Calu3 (cell line): Measurements from ENCODE around the gene AADACL4. TPM values are rescaled to one million over a fixed set of nuclear protein-coding genes. Genes with fewer than 3 reads are reported as not detected.

Source experiments
- BruUV-seq: library from RNA; stranded (reverse); fragments of 400-500 nt; replicated peaks from 2 replicates; lab custom pipeline; 2021; lab: Mats Ljungman, UMichigan
- CTCF ChIA-PET: fragments of 300-600 bp; sonication (Branson Sonifier 250); formaldehyde crosslinking; loops from one replicate; lab custom pipeline; 2022; ENCODE audit warnings: antibody characterized with exemption; lab: Charles Lee
- DNase-seq: peaks from one replicate; pipeline ENCODE4 v3.0.0; 2022
- H3K27ac Mint-ChIP-seq: one replicate; pipeline ENCODE4 v1.8.0; 2022; ENCODE audit warnings: mixed read lengths; ENCODE audit not compliant: unreplicated experiment
- H3K27me3 Mint-ChIP-seq: one replicate; pipeline ENCODE4 v1.8.0; 2022; ENCODE audit warnings: mixed read lengths; ENCODE audit not compliant: unreplicated experiment
- H3K36me3 Mint-ChIP-seq: one replicate; pipeline ENCODE4 v1.8.0; 2022; ENCODE audit warnings: mild to moderate bottlenecking, moderate library complexity, mixed read lengths; ENCODE audit not compliant: insufficient read depth, unreplicated experiment
- H3K4me1 Mint-ChIP-seq: one replicate; pipeline ENCODE4 v1.8.0; 2022; ENCODE audit warnings: mild to moderate bottlenecking, low read depth, mixed read lengths; ENCODE audit not compliant: unreplicated experiment
- H3K4me3 Mint-ChIP-seq: one replicate; pipeline ENCODE4 v1.8.0; 2022; ENCODE audit warnings: mild to moderate bottlenecking, low read depth, moderate library complexity, mixed read lengths; ENCODE audit not compliant: unreplicated experiment
- H3K9me3 Mint-ChIP-seq: one replicate; pipeline ENCODE4 v1.8.0; 2022; ENCODE audit warnings: low read depth, mixed read lengths; ENCODE audit not compliant: unreplicated experiment
- intact Hi-C: fragments of 100-400 bp; cut with micrococcal nuclease; formaldehyde crosslinking; loops from one replicate; pipeline ENCODE4 v1.10.0; 2022; ENCODE audit not compliant: unreplicated experiment
- total RNA-seq: library from RNA; stranded (reverse); gene quantifications from 2 replicates; pipeline ENCODE4 v1.2.3, GENCODE V29; 2022
- TF ChIP-seq, protein P1 (sequence below): fragments of 200-600 bp; IDR thresholded peaks from one replicate; pipeline ENCODE4 v1.8.0; 2022; ENCODE audit warnings: antibody characterized with exemption; ENCODE audit not compliant: unreplicated experiment

The AADACL4 gene
- total RNA-seq, 1 experiment from 2014 or later, result not detected

DNA sequence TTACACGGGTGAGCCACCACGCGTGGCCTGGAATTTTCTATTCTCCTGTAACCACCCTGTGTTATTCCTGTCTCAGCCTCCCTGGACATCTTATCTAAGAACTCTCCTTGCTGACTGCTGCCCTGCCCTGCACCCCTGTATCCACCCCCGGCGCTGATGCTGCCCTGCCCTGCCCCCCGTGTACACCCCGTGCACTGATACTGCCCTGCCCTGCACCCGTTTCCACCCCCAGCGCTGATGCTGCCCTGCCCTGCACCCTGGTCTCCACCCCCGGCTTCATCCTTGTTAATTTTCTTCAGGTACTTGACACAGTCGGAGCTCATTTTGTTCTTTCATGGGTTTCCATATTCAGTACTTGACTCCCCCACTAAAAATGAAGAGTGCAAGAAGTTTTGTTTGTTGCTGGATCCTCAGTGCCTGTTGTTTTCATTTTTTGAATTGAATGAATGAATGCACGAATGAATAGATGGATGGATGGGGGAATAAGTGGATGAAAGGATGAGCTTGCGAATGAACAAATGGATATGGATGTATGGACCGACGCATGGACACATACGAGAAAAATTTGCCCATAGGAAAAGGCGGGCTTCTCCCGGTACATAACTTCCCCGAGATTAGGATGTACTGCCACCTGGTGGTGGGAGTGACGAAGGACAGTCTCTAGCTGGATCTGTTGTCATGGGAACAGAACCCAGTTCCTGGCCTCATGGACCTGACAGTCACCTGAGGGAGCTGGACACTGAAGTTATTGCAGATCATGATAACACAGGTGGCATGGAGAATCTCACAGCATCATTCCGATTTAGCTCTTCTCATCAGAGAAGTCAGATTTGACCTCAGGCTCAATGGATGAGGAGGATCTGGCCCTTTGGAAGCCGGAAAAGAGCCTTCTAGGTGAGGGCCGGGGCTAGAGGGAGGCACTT, 14.9 kb downstream of the AADACL4 start:
- BruUV-seq, result no TSS peak
- Mint-ChIP-seq H3K27me3 (peaks cover 9% of the 10 kb centered on the region), H3K27ac (no peak overlapping the region)

GRCh38 chr1:12661606-12662219, 17.8 kb downstream of the AADACL4 start:
- no peak overlapping the region for H3K4me3 Mint-ChIP-seq
- H3K4me1 Mint-ChIP-seq, result no peaks in the 10 kb centered on the region
- DNase-seq, result no peak
- no peaks in the 10 kb centered on the region for H3K36me3 Mint-ChIP-seq
- CTCF ChIA-PET, result no interaction called here
- H3K27me3 Mint-ChIP-seq, result peaks cover 9% of the 10 kb centered on the region
- TF ChIP-seq, protein P1, sequence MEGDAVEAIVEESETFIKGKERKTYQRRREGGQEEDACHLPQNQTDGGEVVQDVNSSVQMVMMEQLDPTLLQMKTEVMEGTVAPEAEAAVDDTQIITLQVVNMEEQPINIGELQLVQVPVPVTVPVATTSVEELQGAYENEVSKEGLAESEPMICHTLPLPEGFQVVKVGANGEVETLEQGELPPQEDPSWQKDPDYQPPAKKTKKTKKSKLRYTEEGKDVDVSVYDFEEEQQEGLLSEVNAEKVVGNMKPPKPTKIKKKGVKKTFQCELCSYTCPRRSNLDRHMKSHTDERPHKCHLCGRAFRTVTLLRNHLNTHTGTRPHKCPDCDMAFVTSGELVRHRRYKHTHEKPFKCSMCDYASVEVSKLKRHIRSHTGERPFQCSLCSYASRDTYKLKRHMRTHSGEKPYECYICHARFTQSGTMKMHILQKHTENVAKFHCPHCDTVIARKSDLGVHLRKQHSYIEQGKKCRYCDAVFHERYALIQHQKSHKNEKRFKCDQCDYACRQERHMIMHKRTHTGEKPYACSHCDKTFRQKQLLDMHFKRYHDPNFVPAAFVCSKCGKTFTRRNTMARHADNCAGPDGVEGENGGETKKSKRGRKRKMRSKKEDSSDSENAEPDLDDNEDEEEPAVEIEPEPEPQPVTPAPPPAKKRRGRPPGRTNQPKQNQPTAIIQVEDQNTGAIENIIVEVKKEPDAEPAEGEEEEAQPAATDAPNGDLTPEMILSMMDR, result no peak
- peaks cover 5% of the 10 kb centered on the region for H3K9me3 Mint-ChIP-seq
- H3K27ac Mint-ChIP-seq, result no peak overlapping the region
- BruUV-seq, result no TSS peak
- intact Hi-C loops, result no loop called here

More for the DNA sequence above, 14.9 kb downstream of the AADACL4 start:
- peak; percentile 80 for DNase-seq
- no peak overlapping the region for H3K4me3 Mint-ChIP-seq
- peaks cover 7% of the 10 kb centered on the region for H3K4me1 Mint-ChIP-seq
- no peaks in the 10 kb centered on the region for H3K36me3 Mint-ChIP-seq
- intact Hi-C loops, result loop anchor here (1.0 to 2.0 kb wide), 3 partner anchors 180 to 384 kb away; no protein-coding TSS in a partner anchor
- peaks cover 5% of the 10 kb centered on the region for H3K9me3 Mint-ChIP-seq
- CTCF ChIA-PET, result interaction anchor here (0.6 to 1.9 kb wide), 4 partner anchors 183 to 833 kb away, joined by 3 to 9 read pairs (median 4); no protein-coding TSS in a partner anchor
- TF ChIP-seq, protein P1, result peak; percentile 84

- Mint-ChIP-seq H3K27ac (no peak overlapping the region), H3K4me3 (no peak overlapping the region), H3K9me3 (no peaks in the 10 kb centered on the region), H3K4me1 (no peaks in the 10 kb centered on the region), H3K27me3 (peaks cover 9% of the 10 kb centered on the region), H3K36me3 (no peaks in the 10 kb centered on the region)
- CTCF ChIA-PET, result no interaction called here
- no TSS peak for BruUV-seq
- DNase-seq, result no peak
- TF ChIP-seq, protein P1, result no peak
- intact Hi-C loops, result no loop called here
Observed at GRCh38 chr1:12662556-12662955, 18.7 kb downstream of the AADACL4 start.

- H3K4me3 Mint-ChIP-seq, result no peak overlapping the region
- BruUV-seq, result no TSS peak
- H3K4me1 Mint-ChIP-seq, result no peaks in the 10 kb centered on the region
Observed at GRCh38 chr1:12665511-12665910, 21.6 kb downstream of the AADACL4 start.

More at GRCh38 chr1:12665511-12665910, 21.6 kb downstream of the AADACL4 start:
- TF ChIP-seq, protein P1, result no peak
- peaks cover 22% of the 10 kb centered on the region for H3K27me3 Mint-ChIP-seq
- no peaks in the 10 kb centered on the region for H3K9me3 Mint-ChIP-seq
- intact Hi-C loops, result no loop called here
- CTCF ChIA-PET, result no interaction called here
- H3K27ac Mint-ChIP-seq, result no peak overlapping the region
- H3K36me3 Mint-ChIP-seq, result no peaks in the 10 kb centered on the region
- DNase-seq, result no peak
